GM21529 (cell line): ENCODE data around the gene HMGCS2.
A peak's percentile ranks its signal among the peaks of the same experiment; 100 is the strongest.

Experiments used
- ATAC-seq: cut with Tn5 transposase; IDR thresholded peaks from one replicate; pipeline ENCODE4 v1.9.1; 2021; ENCODE audit not compliant: unreplicated experiment

HMGCS2 gene

DNA sequence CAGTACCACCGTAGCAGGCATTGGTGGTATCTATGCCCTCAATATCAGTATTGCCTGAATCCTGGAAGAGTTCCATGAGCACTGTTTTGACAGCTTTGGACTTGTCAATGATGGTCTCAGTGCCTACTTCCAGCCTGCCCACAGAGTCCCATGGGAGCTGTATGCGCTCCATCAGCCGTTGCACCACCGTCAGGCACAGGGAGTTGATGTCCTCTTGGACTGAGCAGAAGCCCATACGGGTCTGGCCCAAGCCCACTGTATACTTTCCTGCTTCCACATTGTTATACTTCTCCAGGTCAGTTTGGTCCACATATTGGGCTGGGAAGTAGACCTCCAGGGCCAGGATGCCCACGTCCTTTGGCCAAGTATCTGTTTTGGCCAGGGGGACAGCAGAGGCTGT lies 4.5 kb downstream of the HMGCS2 start:
- no peak for ATAC-seq

DNA sequence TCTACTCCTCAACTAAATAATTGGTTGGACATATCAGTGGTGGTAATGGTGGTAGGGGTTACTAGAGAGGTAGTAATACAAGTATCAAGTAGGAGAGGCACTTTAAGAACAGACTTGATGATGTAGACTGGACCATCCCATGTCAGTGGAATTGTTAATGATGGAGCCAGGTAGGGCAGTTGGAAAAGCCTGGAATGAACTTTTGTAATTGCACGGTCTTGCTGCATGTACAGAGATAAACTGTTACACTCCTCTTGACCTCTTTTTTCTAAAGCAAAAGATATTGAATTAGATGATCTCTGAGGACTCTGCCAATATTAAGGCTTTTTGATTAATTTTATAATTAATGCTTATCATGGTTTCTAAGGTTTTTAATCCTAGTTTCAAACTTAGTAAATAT lies 5.8 kb downstream of the HMGCS2 start:
- no peak for ATAC-seq

- no peak for ATAC-seq
Measured at GRCh38 chr1:119762409-119762808, 6.3 kb downstream of the HMGCS2 start.

DNA sequence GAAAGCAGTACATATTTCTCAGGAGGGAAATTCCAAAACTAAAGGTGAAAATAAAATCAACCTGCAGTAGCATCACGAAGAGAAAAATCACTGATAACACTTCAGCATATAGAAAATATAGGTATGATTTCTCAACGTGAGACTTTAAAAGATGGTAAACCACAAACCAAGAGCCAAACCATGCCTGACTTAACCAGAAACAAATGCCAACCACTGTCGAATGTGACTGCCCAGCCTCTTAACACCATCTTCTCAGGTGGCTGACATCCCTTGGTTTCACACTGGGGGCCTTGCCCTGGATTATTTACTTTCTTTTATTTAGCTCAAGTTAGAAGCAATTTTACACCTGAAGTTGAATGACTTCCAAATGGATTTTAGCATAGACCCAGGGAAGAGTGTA lies 10.1 kb downstream of the HMGCS2 start:
- ATAC-seq: no peak

GRCh38 chr1:119752592-119752991 lies 16.1 kb downstream of the HMGCS2 start:
- ATAC-seq: no peak

DNA sequence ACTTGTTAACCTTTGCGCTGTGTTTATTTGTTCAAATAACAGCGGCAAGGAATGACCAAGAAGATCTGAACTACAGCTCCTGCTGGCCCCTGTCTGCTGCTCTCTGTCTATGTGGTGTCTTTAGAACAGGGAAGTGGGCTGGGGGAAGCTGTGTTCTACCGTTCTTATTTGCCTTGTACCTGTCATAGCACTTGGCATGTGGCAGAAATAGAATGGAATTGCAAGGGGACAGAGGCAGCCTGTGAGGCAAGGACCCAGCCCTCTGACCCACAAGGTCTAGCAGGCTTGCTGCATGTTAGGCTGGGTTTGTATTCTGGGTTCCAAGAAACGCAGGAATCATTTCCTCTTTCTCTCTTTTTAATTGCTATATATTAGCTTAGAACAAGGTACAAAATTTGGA lies 20.7 kb downstream of the HMGCS2 start:
- ATAC-seq: no peak

DNA sequence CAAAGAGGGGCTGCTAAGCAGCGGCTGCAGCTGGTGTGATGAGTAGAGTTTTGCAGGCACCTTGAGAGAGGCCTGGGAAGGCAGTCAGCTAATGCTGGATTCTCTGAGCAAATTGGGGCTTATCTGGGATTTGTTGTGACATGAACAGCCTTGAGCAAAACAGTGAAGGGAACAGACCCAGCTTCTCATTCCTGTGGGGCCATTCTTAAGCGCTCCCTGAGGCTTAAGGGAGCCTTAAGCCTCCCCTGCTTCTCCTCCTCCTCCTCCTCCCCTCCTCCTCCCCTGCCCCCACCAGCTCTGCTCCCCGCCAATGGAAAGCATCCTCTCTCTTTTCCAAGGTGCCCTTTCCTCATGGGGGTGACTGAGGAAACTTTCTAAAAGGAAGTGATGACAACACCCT lies 21.3 kb downstream of the HMGCS2 start:
- ATAC-seq: no peak

- ATAC-seq: no peak
Measured at GRCh38 chr1:119745034-119745433, 23.7 kb downstream of the HMGCS2 start.

GRCh38 chr1:119744598-119744942 lies 24.1 kb downstream of the HMGCS2 start:
- no peak for ATAC-seq

DNA sequence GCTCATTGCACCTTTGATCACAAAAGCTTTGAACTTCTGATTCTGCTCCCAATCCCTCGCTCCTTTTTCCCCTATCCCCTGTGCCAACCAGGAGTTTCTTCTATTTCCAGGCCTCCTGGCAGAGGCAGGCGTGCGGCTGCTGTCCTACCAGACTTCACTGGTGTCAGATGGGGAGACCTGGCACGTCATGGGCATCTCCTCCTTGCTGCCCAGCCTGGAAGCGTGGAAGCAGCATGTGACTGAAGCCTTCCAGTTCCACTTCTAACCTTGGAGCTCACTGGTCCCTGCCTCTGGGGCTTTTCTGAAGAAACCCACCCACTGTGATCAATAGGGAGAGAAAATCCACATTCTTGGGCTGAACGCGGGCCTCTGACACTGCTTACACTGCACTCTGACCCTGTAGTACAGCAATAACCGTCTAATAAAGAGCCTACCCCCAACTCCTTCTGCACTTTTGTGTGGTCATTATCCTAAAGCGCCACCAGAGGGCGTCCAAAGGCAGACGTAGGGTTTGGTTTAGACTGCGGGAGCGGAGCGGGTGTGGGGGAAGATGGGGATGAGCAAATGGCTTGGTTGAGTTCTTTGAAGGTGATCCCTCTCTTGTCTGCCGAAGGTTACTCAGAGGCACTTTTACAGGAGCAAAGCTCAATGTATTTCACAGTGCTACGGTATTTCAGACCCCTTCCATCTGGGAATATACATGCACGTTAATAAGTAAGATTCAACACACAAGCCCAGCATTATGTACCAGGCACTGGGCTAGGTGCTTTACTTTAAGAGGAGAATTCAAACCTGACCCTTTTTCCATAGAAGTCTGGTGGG lies 24.7 kb downstream of the HMGCS2 start:
- ATAC-seq: peak; percentile 82

- no peak for ATAC-seq
Measured at GRCh38 chr1:119743308-119743707, 25.4 kb downstream of the HMGCS2 start.

DNA sequence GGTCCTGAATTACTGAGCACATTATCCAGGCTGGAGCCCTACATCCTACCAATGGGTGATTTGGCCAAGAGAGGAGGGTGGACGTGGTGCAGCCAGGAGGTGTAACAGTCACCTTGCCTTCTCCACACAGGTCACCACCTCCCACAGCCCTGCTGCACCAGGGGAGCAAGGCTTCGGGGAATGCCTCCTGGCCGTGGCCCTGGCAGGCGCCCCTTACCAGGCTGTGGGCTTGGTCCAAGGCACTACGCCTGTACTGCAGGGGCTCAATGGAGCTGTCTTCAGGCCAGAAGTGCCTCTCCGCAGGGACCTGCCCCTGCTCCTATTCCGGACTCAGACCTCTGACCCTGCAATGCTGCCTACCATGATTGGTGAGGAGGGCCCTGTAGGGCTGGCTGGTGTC lies 26.0 kb downstream of the HMGCS2 start:
- ATAC-seq: no peak

DNA sequence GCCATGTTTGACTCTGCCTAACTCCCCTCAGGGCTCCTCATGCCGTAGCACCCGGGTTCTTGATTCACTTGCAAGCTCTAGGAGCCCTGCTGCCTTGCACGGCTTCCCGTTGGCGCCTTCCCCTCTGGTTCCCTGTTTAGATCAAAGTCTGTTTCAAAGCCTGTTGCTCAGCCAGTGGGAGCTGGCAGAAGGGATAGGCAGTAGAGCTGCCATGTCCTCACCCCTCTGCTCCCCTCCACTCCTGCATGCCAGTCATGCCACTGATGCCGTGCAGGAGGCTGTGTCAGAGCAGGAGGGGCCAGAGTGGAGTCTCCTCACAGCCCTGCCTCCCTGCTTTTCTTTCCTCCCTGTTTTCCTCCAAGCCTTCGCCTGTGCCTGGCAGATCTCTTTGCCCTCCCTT lies 26.5 kb downstream of the HMGCS2 start:
- ATAC-seq: no peak

DNA sequence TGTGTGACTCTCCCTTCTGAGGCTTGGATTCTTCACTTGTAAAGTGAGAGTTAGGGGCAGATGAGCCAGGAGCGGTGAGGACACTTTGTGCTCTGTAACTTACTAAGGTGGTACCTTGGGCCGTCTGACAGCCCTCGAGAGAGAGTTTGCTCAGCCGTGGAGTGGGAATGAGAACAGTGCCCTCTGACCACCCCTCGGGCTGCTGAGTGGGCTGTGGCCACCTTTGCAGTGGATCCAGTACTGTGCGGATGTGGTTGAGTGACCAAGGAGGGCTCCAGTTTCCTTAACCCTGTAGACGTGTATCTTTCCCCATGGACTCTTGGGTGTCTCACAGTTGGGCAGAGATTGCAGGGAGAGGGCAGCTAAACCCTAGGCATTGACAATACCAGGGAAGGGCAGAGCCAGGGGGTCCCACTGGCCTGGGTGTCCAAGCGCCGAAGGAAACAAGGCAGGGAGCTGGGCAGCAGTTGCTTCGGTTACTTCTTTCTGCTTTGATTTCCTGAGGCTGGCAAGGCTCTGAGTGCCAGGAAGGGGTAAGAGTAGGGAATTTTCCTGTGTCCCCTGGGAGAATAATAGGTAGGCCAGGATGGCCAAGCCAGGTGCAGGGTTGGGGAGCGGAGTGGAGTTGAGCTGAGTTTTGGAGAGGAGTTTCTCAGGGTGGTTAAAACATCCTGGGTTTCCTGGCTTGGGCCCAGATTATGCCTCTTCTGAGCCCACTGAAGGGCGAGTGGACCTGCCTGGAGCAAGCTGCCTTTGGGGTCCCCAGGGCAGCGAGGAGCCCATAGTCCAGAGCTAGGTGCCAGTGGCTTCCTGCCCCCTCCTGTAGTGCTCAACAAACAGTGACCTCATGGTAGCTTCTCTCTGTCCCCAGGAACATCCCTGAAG lies 27.6 kb downstream of the HMGCS2 start:
- no peak for ATAC-seq

GRCh38 chr1:119740261-119740660 lies 28.4 kb downstream of the HMGCS2 start:
- no peak for ATAC-seq

DNA sequence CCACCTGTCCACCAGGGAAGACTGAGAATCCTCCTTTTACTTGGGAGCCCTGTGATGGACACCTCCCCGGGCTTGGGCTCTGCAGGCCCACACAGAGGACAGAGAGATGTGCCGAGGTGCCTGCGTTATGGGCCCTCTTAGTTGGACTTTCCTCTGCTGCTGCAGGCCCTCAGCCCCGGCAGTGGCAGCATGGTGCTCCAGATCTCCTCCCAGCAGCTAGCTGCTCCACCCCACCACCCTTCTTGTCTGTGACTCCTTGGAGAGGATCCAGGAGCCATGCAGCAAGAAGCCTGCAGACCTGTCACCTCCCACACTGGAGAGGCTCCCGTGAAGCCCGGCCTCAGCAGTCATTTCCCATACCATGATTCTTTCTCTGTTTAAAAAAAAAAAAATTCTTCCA lies 29.6 kb downstream of the HMGCS2 start:
- no peak for ATAC-seq

DNA sequence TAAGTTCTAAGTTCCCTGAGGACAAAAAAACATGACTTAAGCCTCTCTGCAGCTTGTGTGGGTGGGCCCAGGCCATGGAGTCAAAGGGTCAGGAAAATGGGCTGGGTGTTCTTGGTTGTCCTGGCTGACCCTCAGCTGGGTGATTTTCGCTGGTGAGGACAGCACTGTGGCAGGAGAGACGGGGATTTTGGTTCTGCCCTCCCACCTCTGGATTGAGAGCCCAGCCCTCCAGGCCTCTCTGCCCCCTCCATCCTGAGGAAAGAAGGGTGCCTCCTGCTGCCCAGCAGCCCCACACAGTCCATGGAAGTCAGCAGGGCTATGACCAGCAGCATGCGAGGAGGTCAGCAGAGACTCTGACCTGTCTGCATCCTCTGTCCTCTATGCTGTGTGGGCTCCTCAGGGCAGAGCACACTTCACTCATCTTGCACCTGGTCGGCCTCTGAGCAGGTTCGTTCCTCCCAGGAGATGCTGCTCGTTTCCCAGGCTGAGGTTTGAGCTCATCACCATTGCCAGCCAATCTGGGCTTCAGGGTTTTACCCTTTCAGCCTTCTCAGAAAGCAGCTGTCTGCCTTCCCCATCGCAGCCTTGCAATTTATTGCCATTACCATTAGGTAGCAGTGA lies 30.5 kb downstream of the HMGCS2 start:
- no peak for ATAC-seq

- no peak for ATAC-seq
Measured at GRCh38 chr1:119737040-119737682, 31.5 kb downstream of the HMGCS2 start.

DNA sequence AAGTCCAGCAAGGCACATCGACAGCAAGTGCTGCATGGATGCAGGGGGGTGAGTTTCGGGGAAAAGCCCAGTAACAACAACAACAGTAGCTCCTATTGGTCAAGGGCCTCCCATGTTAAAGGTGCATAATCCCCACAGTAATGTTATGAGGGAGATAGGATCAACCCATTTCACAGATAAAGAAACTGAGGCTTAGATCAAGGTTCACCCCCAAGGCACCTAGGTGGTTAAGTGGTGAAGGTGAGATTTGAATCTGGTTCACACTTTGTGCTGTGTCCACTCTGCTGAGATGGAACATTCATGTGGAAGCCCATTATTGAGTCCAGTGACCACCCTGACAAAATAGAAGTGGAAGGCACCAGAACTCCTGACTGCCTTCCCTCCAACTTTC lies 32.1 kb downstream of the HMGCS2 start:
- ATAC-seq: no peak

GRCh38 chr1:119735217-119735616 lies 33.5 kb downstream of the HMGCS2 start:
- ATAC-seq: no peak

GRCh38 chr1:119733754-119734153 lies 35.0 kb downstream of the HMGCS2 start:
- ATAC-seq: no peak
